OCI-LY1 (cell line): Measurements from ENCODE around the gene GTF3C2.

Source experiments
- H2AFZ ChIP-seq: fragments of 200-600 bp; sonication (generic), shearing (Covaris generic); 2 replicates; pipeline ENCODE4 v1.6.0; 2014; ENCODE audit warnings: antibody characterized with exemption, mild to moderate bottlenecking, low read length
- H3F3A ChIP-seq: fragments of 200-600 bp; sonication (generic), shearing (Covaris generic); 2 replicates; pipeline ENCODE4 v1.6.0; 2014; ENCODE audit warnings: mild to moderate bottlenecking, antibody characterized with exemption, low read length, moderate library complexity; ENCODE audit not compliant: insufficient read depth
- H3K27ac ChIP-seq: fragments of 200-600 bp; sonication (generic); 2 replicates; pipeline ENCODE4 v1.5.1; 2014; ENCODE audit warnings: low read length, mixed run types, mild to moderate bottlenecking, low read depth; ENCODE audit not compliant: poor library complexity, severe bottlenecking
- H3K27me3 ChIP-seq: fragments of 200-600 bp; sonication (generic); 2 replicates; pipeline ENCODE4 v1.6.0; 2014; ENCODE audit warnings: antibody characterized with exemption, mild to moderate bottlenecking, low read length, moderate library complexity; ENCODE audit not compliant: insufficient read depth
- H3K36me3 ChIP-seq: fragments of 200-600 bp; sonication (generic); 2 replicates; pipeline ENCODE4 v1.6.1; 2014; ENCODE audit warnings: mild to moderate bottlenecking, antibody characterized with exemption, low read length, moderate library complexity, mixed read lengths; ENCODE audit not compliant: insufficient read depth
- H3K4me1 ChIP-seq: fragments of 200-600 bp; sonication (generic); 2 replicates; pipeline ENCODE4 v1.5.1; 2014; ENCODE audit warnings: mild to moderate bottlenecking, low read length, moderate library complexity; ENCODE audit not compliant: insufficient read depth, severe bottlenecking
- H3K4me2 ChIP-seq: fragments of 200-600 bp; sonication (generic), shearing (Covaris generic); 2 replicates; pipeline ENCODE4 v1.6.1; 2014; ENCODE audit warnings: low read length
- H3K4me3 ChIP-seq: fragments of 200-600 bp; sonication (generic); 2 replicates; pipeline ENCODE4 v1.5.1; 2014; ENCODE audit warnings: low read length, low read depth, mild to moderate bottlenecking, mixed read lengths; ENCODE audit not compliant: poor library complexity, severe bottlenecking
- H3K79me2 ChIP-seq: fragments of 200-600 bp; shearing (Covaris generic); 2 replicates; pipeline ENCODE4 v1.6.1; 2016; ENCODE audit warnings: mixed run types, low read length, mixed read lengths; ENCODE audit not compliant: insufficient read depth
- H3K9ac ChIP-seq: fragments of 200-600 bp; sonication (generic), shearing (Covaris generic); 2 replicates; pipeline ENCODE4 v1.6.1; 2014; ENCODE audit warnings: mild to moderate bottlenecking, low read length, mixed read lengths
- H3K9me2 ChIP-seq: fragments of 200-600 bp; sonication (generic), shearing (Covaris generic); 2 replicates; pipeline ENCODE4 v1.6.1; 2014; ENCODE audit warnings: low read depth, mild to moderate bottlenecking, low read length, mixed read lengths
- H3K9me3 ChIP-seq: fragments of 200-600 bp; shearing (Covaris generic); 2 replicates; pipeline ENCODE4 v1.6.1; 2014; ENCODE audit warnings: low read length, mixed read lengths
- H4K20me1 ChIP-seq: fragments of 200-600 bp; sonication (generic), shearing (Covaris generic); 2 replicates; pipeline ENCODE4 v1.6.0; 2016; ENCODE audit warnings: mild to moderate bottlenecking, low read length; ENCODE audit not compliant: insufficient read depth
- EZH2 ChIP-seq: fragments of 200-600 bp; sonication (generic), shearing (Covaris generic); IDR thresholded peaks from 2 replicates; pipeline ENCODE4 v1.8.0; 2017; ENCODE audit warnings: borderline replicate concordance, mixed run types, mild to moderate bottlenecking, antibody characterized with exemption, low read length, moderate library complexity, mixed read lengths
- TF ChIP-seq, protein P1 (sequence below): fragments of 200-600 bp; sonication (generic), shearing (Covaris generic); IDR thresholded peaks from 2 replicates; pipeline ENCODE4 v1.5.1; 2017; ENCODE audit warnings: mild to moderate bottlenecking, antibody characterized with exemption, low read length, moderate library complexity, mixed read lengths

GTF3C2 gene

DNA sequence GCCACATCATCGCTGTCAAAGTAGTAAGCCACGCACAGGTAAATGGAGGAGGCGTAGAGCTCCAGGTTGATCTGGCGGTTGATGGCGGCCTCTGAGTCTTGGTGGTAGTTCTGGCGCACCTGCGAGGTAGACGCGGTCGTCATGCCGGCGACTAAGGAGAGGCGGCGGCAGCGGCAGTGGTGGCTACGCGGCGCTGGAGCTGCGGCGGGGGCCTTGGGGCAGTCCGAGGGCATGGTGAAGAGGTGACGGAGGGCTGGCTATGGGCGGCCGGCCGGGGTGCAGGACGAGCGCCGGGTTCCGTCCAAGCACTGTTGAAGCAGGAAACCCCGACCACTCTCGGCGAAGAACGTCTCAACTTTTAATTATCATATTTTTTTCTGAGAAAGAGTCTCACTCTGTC is 36.7 kb upstream of the GTF3C2 start:
- Histone ChIP-seq H3K4me2 (no peak overlapping the region), H3K79me2 (peaks cover 86% of the 10 kb centered on the region), H3K36me3 (peaks cover 31% of the 10 kb centered on the region), H3K9me2 (no peaks in the 10 kb centered on the region), H3K27ac (no peak overlapping the region), H4K20me1 (no peaks in the 10 kb centered on the region), H3K9ac (no peak overlapping the region), H3K4me3 (no peak overlapping the region), H3K9me3 (no peaks in the 10 kb centered on the region), H3K27me3 (no peaks in the 10 kb centered on the region), H3F3A (no peaks in the 10 kb centered on the region), H2AFZ (no peak overlapping the region), H3K4me1 (no peaks in the 10 kb centered on the region)
- TF ChIP-seq EZH2 = no peak
- TF ChIP-seq, protein P1, sequence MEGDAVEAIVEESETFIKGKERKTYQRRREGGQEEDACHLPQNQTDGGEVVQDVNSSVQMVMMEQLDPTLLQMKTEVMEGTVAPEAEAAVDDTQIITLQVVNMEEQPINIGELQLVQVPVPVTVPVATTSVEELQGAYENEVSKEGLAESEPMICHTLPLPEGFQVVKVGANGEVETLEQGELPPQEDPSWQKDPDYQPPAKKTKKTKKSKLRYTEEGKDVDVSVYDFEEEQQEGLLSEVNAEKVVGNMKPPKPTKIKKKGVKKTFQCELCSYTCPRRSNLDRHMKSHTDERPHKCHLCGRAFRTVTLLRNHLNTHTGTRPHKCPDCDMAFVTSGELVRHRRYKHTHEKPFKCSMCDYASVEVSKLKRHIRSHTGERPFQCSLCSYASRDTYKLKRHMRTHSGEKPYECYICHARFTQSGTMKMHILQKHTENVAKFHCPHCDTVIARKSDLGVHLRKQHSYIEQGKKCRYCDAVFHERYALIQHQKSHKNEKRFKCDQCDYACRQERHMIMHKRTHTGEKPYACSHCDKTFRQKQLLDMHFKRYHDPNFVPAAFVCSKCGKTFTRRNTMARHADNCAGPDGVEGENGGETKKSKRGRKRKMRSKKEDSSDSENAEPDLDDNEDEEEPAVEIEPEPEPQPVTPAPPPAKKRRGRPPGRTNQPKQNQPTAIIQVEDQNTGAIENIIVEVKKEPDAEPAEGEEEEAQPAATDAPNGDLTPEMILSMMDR = no peak

DNA sequence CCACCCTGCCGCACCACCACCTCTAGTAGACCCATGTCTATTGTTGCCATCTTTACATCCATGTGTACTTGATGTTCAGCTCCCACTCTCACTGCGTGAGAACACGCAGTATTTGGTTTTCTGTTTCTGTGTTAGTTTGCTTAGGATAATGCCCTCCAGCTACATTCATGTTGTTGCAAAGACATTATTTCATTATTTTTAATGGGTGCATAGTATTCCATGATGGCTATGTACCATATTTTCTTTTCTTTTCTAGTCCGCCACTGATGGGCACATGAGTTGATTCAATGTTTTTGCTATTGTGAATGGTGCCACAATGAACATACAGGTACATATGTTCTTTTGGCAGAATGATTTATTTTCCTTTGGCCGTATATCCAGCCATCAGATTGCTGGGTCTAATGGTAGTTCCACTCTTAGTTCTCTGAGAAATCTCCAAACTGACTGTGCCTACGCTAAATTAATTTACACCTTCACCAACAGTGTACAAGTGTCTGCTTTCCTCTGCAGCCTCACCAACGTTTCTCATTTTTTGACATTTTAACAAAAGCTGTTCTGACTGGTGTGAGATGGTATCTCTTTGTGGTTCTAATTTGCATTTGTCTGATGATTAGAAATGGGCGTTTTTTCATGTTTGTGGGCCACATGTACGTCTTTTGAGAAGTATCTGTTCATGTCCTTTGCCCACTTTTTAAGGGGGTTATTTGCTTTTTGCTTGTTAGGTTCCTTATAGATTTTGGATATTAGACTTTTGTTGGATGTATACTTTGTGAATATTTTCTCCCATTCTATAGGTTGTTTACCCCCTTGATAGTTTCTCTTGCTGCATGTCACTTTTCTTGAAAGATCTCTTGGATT is 34.5 kb upstream of the GTF3C2 start:
- H3K27ac ChIP-seq = no peak overlapping the region
- H3K9me2 ChIP-seq = no peaks in the 10 kb centered on the region
- H3K79me2 ChIP-seq = peaks cover 64% of the 10 kb centered on the region
- peaks cover 33% of the 10 kb centered on the region for H3K36me3 ChIP-seq
- no peak overlapping the region for H3K4me3 ChIP-seq
- H3K4me2 ChIP-seq = no peak overlapping the region
- H4K20me1 ChIP-seq = no peaks in the 10 kb centered on the region
- H3K27me3 ChIP-seq = no peaks in the 10 kb centered on the region
- no peak overlapping the region for H2AFZ ChIP-seq
- no peaks in the 10 kb centered on the region for H3K9me3 ChIP-seq
- no peaks in the 10 kb centered on the region for H3F3A ChIP-seq
- TF ChIP-seq, protein P1 = no peak
- TF ChIP-seq EZH2 = no peak
- no peaks in the 10 kb centered on the region for H3K4me1 ChIP-seq
- H3K9ac ChIP-seq = no peak overlapping the region

DNA sequence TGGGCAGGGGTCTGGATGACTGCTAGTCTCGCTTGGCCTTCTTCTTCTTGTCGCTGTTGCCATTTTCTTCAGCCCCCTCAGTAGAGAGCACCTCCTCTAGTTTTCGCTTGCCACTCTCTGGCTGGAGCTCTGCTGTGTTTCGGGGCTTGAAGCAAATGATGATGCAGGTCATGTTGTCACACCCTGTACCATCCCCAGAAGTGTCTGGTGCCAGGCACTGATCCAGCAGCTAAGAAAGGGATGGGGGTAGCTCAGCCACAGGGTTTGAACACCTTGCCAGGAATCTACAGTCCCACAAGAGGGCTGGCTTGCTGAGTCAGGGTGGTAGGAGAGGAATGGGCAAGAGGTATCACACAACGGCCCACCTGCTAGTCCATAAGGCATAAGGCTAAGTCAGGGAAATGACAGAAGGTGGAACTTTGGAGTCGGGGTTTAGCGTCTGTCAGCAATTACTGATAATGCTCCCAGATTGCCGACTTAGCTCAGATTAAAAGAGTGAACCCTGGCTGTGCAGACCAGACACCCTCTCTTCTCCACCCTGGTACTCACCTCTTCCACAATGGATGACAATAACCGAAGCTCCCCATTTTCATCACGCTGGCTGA is 25.1 kb upstream of the GTF3C2 start:
- Histone ChIP-seq H3K79me2 (no peaks in the 10 kb centered on the region), H4K20me1 (no peaks in the 10 kb centered on the region), H3K4me3 (no peak overlapping the region), H2AFZ (no peak overlapping the region), H3K27ac (peak overlapping the region; percentile 77), H3K9me3 (no peaks in the 10 kb centered on the region), H3K9ac (no peak overlapping the region; the same call in 1 of the 2 replicates), H3K4me1 (peaks cover 25% of the 10 kb centered on the region), H3K27me3 (no peaks in the 10 kb centered on the region), H3F3A (0 out of 2 replicates have a peak, but pooled peaks cover 2% of the 10 kb centered on the region), H3K4me2 (no peak overlapping the region), H3K9me2 (no peaks in the 10 kb centered on the region), H3K36me3 (peaks cover 88% of the 10 kb centered on the region)
- no peak for TF ChIP-seq EZH2
- TF ChIP-seq, protein P1 = no peak
